Measurements from ENCODE around the gene OTUD3. TPM values are rescaled to one million over a fixed set of nuclear protein-coding genes. Genes with fewer than 3 reads are reported as not detected.

OTUD3 gene
- total and polyA plus RNA-seq, 9 of the 15 experiments (the other 6 are each of a cell fraction or from before 2014, with no cell fraction given): 2.0 to 16.6 (median 11.0) TPM

- TF ChIP-seq ID3 (CRISPR knock-in tag; IDR thresholded peaks at IDR 0.05) (no peak), ID3 (tag; IDR thresholded peaks at IDR 0.05) (0 out of 2 replicates have a peak, but pooled peaks have one; percentile 31), MCM5 (IDR thresholded peaks at IDR 0.05; ENCODE audit: low read depth) (no peak), GTF2A2 (tag; IDR thresholded peaks at IDR 0.05) (no peak), CCNT2 (IDR thresholded peaks at IDR 0.05; ENCODE audit: borderline replicate concordance, extremely low read depth, insufficient read length, low read depth, low read length) (peak; percentile 50), NFXL1 (CRISPR knock-in tag; IDR thresholded peaks at IDR 0.05) (no peak), CREM (IDR thresholded peaks at IDR 0.05; ENCODE audit: low read depth) (peak; percentile 86), TAF7 (tag; IDR thresholded peaks at IDR 0.05) (no peak), FOXJ2 (tag; IDR thresholded peaks at IDR 0.05) (no peak), CHD1 (IDR thresholded peaks at IDR 0.05; ENCODE audit: low read length) (peak; percentile 90), SAFB2 (IDR thresholded peaks at IDR 0.05; ENCODE audit: borderline replicate concordance, low read depth, low read length, severe bottlenecking) (no peak)
- TF ChIP-seq, protein P1, sequence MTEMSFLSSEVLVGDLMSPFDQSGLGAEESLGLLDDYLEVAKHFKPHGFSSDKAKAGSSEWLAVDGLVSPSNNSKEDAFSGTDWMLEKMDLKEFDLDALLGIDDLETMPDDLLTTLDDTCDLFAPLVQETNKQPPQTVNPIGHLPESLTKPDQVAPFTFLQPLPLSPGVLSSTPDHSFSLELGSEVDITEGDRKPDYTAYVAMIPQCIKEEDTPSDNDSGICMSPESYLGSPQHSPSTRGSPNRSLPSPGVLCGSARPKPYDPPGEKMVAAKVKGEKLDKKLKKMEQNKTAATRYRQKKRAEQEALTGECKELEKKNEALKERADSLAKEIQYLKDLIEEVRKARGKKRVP (CRISPR knock-in tag; IDR thresholded peaks at IDR 0.05): no peak
Observed at GRCh38 chr1:19882111-19883071, at the start of gene OTUD3 (continued).
